WTC11 (cell line): ENCODE results near the gene ARHGAP29. TPM values are rescaled to one million over a fixed set of nuclear protein-coding genes. Genes with fewer than 3 reads are reported as not detected.

Experiments used
- ATAC-seq: fragments of 200-7000 bp; cut with Tn5 transposase; 2 replicates; pipeline ENCODE4 v1.10.0; 2021; ENCODE audit warnings: mild to moderate bottlenecking, moderate library complexity
- CTCF ChIA-PET: fragments of 300-600 bp; sonication (Branson Sonifier 250); formaldehyde crosslinking; loops from one replicate; lab custom pipeline; 2021; ENCODE audit warnings: antibody characterized with exemption; lab: Charles Lee
- POLR2A ChIA-PET: fragments of 350-600 bp; sonication (Branson Sonifier 250); formaldehyde crosslinking; loops from one replicate; lab custom pipeline; 2021; ENCODE audit warnings: antibody characterized with exemption; lab: Charles Lee
- DNase-seq: peaks from one replicate; pipeline ENCODE4 v3.0.0; 2021; ENCODE audit warnings: low spot score
- H3K27ac Mint-ChIP-seq: 2 replicates; pipeline ENCODE4 v1.8.0; 2021; ENCODE audit warnings: mixed read lengths
- H3K27me3 Mint-ChIP-seq: 2 replicates; pipeline ENCODE4 v1.8.0; 2021; ENCODE audit warnings: low read depth, mild to moderate bottlenecking, moderate library complexity, mixed read lengths
- H3K36me3 Mint-ChIP-seq: 2 replicates; pipeline ENCODE4 v1.8.0; 2021; ENCODE audit warnings: mixed read lengths
- H3K4me1 Mint-ChIP-seq: 2 replicates; pipeline ENCODE4 v1.8.0; 2022; ENCODE audit warnings: mixed read lengths
- H3K4me3 Mint-ChIP-seq: 2 replicates; pipeline ENCODE4 v1.8.0; 2021; ENCODE audit warnings: mild to moderate bottlenecking, moderate library complexity, mixed read lengths
- H3K9me3 Mint-ChIP-seq: 2 replicates; pipeline ENCODE4 v1.8.0; 2021; ENCODE audit warnings: mixed read lengths
- ARID4B ChIP-seq: sonication (generic); formaldehyde crosslinking; IDR thresholded peaks from 2 replicates; pipeline ENCODE4 v1.8.0; 2023; ENCODE audit warnings: missing genetic modification reagents, mild to moderate bottlenecking, borderline replicate concordance
- ATF6 ChIP-seq: sonication (generic); formaldehyde crosslinking; IDR thresholded peaks from 2 replicates; pipeline ENCODE4 v1.8.1; 2023; ENCODE audit warnings: mild to moderate bottlenecking, missing genetic modification reagents
- CBFB ChIP-seq: sonication (generic); formaldehyde crosslinking; IDR thresholded peaks from 2 replicates; pipeline ENCODE4 v1.8.1; 2022; ENCODE audit warnings: mild to moderate bottlenecking, low read depth, missing genetic modification reagents
- E2F4 ChIP-seq: sonication (generic); formaldehyde crosslinking; IDR thresholded peaks from 2 replicates; pipeline ENCODE4 v1.8.1; 2022; ENCODE audit warnings: low read depth, mild to moderate bottlenecking, moderate library complexity, missing genetic modification reagents, borderline replicate concordance
- ETV6 ChIP-seq: sonication (generic); formaldehyde crosslinking; IDR thresholded peaks from 2 replicates; pipeline ENCODE4 v1.8.1; 2022; ENCODE audit warnings: mild to moderate bottlenecking, missing genetic modification reagents
- IRF2 ChIP-seq: sonication (generic); formaldehyde crosslinking; IDR thresholded peaks from 2 replicates; pipeline ENCODE4 v1.8.0; 2022; ENCODE audit warnings: low read depth, missing genetic modification reagents, borderline replicate concordance
- JUN ChIP-seq: sonication (generic); formaldehyde crosslinking; IDR thresholded peaks from 2 replicates; pipeline ENCODE4 v1.8.0; 2023; ENCODE audit warnings: mild to moderate bottlenecking, missing genetic modification reagents
- MYBL2 ChIP-seq: sonication (generic); formaldehyde crosslinking; IDR thresholded peaks from 2 replicates; pipeline ENCODE4 v1.8.1; 2023; ENCODE audit warnings: mild to moderate bottlenecking, moderate library complexity, missing genetic modification reagents
- NR1H2 ChIP-seq: sonication (generic); formaldehyde crosslinking; IDR thresholded peaks from 2 replicates; pipeline ENCODE4 v1.9.0; 2021; ENCODE audit warnings: mild to moderate bottlenecking, moderate library complexity, missing genetic modification reagents
- OVOL2 ChIP-seq: fragments of 250-450 bp; sonication (Bioruptor Pico); IDR thresholded peaks from 2 replicates; pipeline ENCODE4 v1.9.0; 2021; ENCODE audit warnings: mild to moderate bottlenecking, borderline replicate concordance
- USF1 ChIP-seq: sonication (generic); formaldehyde crosslinking; IDR thresholded peaks from 2 replicates; pipeline ENCODE4 v1.8.0; 2022; ENCODE audit warnings: mild to moderate bottlenecking, missing genetic modification reagents
- ZMAT4 ChIP-seq: fragments of 250-450 bp; sonication (Bioruptor Pico); IDR thresholded peaks from 2 replicates; pipeline ENCODE4 v1.9.0; 2021; ENCODE audit warnings: mild to moderate bottlenecking
- ZNF121 ChIP-seq: sonication (generic); formaldehyde crosslinking; IDR thresholded peaks from 2 replicates; pipeline ENCODE4 v1.8.0; 2023; ENCODE audit warnings: missing genetic modification reagents
- ZNF396 ChIP-seq: fragments of 250-450 bp; sonication (Bioruptor Pico); IDR thresholded peaks from 2 replicates; pipeline ENCODE4 v1.8.0; 2021; ENCODE audit warnings: mild to moderate bottlenecking, moderate library complexity, borderline replicate concordance
- ZNF532 ChIP-seq: fragments of 250-450 bp; sonication (Bioruptor Pico); IDR thresholded peaks from 2 replicates; pipeline ENCODE4 v1.9.0; 2021; ENCODE audit warnings: mild to moderate bottlenecking, borderline replicate concordance
- total RNA-seq: library from RNA; stranded (reverse); gene quantifications from 3 replicates; pipeline ENCODE4 v1.2.3, GENCODE V29; 2021
- TF ChIP-seq, protein P1 (sequence below): sonication (generic); formaldehyde crosslinking; IDR thresholded peaks from 2 replicates; pipeline ENCODE4 v1.8.0; 2022; ENCODE audit warnings: mild to moderate bottlenecking, missing genetic modification reagents
- TF ChIP-seq, protein P2 (sequence below): fragments of 200-600 bp; IDR thresholded peaks from 2 replicates; pipeline ENCODE4 v1.8.0; 2022; ENCODE audit warnings: antibody characterized with exemption

Gene ARHGAP29
- total RNA-seq, 1 experiment from 2014 or later, result 6.6 TPM

- DNase-seq (no peak), ATAC-seq (no peak)
- H3K36me3 Mint-ChIP-seq, result no peaks in the 10 kb centered on the region
- peaks cover 17% of the 10 kb centered on the region for H3K27me3 Mint-ChIP-seq
- H3K4me3 Mint-ChIP-seq, result no peak overlapping the region
- ChIA-PET POLR2A (no interaction called here), CTCF (interaction anchor here (1.4 kb wide), 1 partner anchor 59 kb away, joined by 6 read pairs; no protein-coding TSS in a partner anchor)
- H3K4me1 Mint-ChIP-seq, result peaks cover 53% of the 10 kb centered on the region
- H3K27ac Mint-ChIP-seq, result no peak overlapping the region
- no peaks in the 10 kb centered on the region for H3K9me3 Mint-ChIP-seq
- no peak for TF ChIP-seq ZNF396 (CRISPR knock-in tag)
- TF ChIP-seq E2F4 (CRISPR knock-in tag), result no peak
- no peak for TF ChIP-seq ZNF532 (CRISPR knock-in tag)
- TF ChIP-seq MYBL2 (CRISPR knock-in tag), result no peak
- TF ChIP-seq IRF2 (CRISPR knock-in tag), result no peak
- TF ChIP-seq ZMAT4 (CRISPR knock-in tag), result no peak
- TF ChIP-seq, protein P1, sequence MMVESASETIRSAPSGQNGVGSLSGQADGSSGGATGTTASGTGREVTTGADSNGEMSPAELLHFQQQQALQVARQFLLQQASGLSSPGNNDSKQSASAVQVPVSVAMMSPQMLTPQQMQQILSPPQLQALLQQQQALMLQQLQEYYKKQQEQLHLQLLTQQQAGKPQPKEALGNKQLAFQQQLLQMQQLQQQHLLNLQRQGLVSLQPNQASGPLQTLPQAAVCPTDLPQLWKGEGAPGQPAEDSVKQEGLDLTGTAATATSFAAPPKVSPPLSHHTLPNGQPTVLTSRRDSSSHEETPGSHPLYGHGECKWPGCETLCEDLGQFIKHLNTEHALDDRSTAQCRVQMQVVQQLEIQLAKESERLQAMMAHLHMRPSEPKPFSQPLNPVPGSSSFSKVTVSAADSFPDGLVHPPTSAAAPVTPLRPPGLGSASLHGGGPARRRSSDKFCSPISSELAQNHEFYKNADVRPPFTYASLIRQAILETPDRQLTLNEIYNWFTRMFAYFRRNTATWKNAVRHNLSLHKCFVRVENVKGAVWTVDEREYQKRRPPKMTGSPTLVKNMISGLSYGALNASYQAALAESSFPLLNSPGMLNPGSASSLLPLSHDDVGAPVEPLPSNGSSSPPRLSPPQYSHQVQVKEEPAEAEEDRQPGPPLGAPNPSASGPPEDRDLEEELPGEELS, result no peak
- TF ChIP-seq, protein P2, sequence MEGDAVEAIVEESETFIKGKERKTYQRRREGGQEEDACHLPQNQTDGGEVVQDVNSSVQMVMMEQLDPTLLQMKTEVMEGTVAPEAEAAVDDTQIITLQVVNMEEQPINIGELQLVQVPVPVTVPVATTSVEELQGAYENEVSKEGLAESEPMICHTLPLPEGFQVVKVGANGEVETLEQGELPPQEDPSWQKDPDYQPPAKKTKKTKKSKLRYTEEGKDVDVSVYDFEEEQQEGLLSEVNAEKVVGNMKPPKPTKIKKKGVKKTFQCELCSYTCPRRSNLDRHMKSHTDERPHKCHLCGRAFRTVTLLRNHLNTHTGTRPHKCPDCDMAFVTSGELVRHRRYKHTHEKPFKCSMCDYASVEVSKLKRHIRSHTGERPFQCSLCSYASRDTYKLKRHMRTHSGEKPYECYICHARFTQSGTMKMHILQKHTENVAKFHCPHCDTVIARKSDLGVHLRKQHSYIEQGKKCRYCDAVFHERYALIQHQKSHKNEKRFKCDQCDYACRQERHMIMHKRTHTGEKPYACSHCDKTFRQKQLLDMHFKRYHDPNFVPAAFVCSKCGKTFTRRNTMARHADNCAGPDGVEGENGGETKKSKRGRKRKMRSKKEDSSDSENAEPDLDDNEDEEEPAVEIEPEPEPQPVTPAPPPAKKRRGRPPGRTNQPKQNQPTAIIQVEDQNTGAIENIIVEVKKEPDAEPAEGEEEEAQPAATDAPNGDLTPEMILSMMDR, result no peak
- TF ChIP-seq CBFB (CRISPR knock-in tag), result no peak
- TF ChIP-seq ZNF121 (CRISPR knock-in tag), result no peak
- TF ChIP-seq OVOL2, result no peak
- TF ChIP-seq JUN (CRISPR knock-in tag), result no peak
- TF ChIP-seq ETV6, result no peak
- no peak for TF ChIP-seq ATF6 (CRISPR knock-in tag)
- TF ChIP-seq USF1 (CRISPR knock-in tag), result no peak
- TF ChIP-seq NR1H2 (CRISPR knock-in tag), result no peak
- TF ChIP-seq ARID4B (CRISPR knock-in tag), result no peak
Observed at GRCh38 chr1:94122201-94122970, 115.0 kb downstream of the ARHGAP29 start.
